ENCODE data around the gene DCC. TPM values are rescaled to one million over a fixed set of nuclear protein-coding genes. Genes with fewer than 3 reads are reported as not detected.

DCC gene
- polyA plus RNA-seq, 1 donor (not counting 4 experiments of a cell fraction or from before 2014, with no cell fraction given) = not detected

GRCh38 chr18:52933356-52933755 is 593.4 kb downstream of the DCC start:
- Histone ChIP-seq H3K9me3 (ENCODE audit: control insufficient read depth, low read depth, low read length) (no peaks in the 10 kb centered on the region), H3K27ac (ENCODE audit: control insufficient read depth, insufficient read depth, low read length) (no peak overlapping the region), H2AFZ (ENCODE audit: control insufficient read depth, low read length) (no peak overlapping the region), H3K9me1 (ENCODE audit: control insufficient read depth, extremely low read depth, insufficient read depth, low read length) (no peaks in the 10 kb centered on the region), H3K36me3 (ENCODE audit: control insufficient read depth in 2 of 2, extremely low read depth in 1 of 2, insufficient read depth in 2 of 2, low read length in 2 of 2) (no peaks in the 10 kb centered on the region), H3K9ac (ENCODE audit: control insufficient read depth, extremely low read depth, insufficient read depth, low read length) (no peak overlapping the region), H3K4me1 (ENCODE audit: control insufficient read depth, extremely low read depth, insufficient read depth, low read length) (no peaks in the 10 kb centered on the region), H3K27me3 (ENCODE audit: control insufficient read depth, extremely low read depth, insufficient read depth, low read length) (no peaks in the 10 kb centered on the region), H3K4me2 (ENCODE audit: control insufficient read depth, extremely low read depth, insufficient read depth, low read depth, low read length) (no peak overlapping the region), H3K4me3 (ENCODE audit: control insufficient read depth in 2 of 3, extremely low read depth in 1 of 3, insufficient read depth in 2 of 3, low read depth in 1 of 3, low read length in 3 of 3) (no peak overlapping the region), H4K20me1 (ENCODE audit: control insufficient read depth, extremely low read depth, insufficient read depth, low read length) (no peaks in the 10 kb centered on the region), H3K79me2 (ENCODE audit: control insufficient read depth, insufficient read depth, low read length) (no peaks in the 10 kb centered on the region)
- DNase-seq (ENCODE audit: low read depth, low spot score) (no peak), FAIRE-seq (no peak)
- TF ChIP-seq CTCF (optimal IDR thresholded peaks at IDR 0.05 in 1 of 3, IDR thresholded peaks at IDR 0.05 in 1 of 3, conservative IDR thresholded peaks at IDR 0.05 in 1 of 3; ENCODE audit: extremely low read depth in 1 of 3, insufficient read depth in 2 of 3, low read length in 3 of 3) (no peak), EZH2 (IDR thresholded peaks at IDR 0.05; ENCODE audit: low read length) (no peak)
- dilution Hi-C loops (cut with MboI; ENCODE audit: extremely low pct_ligation_motif_present, low sequenced_read_pairs) = no loop called here

DNA sequence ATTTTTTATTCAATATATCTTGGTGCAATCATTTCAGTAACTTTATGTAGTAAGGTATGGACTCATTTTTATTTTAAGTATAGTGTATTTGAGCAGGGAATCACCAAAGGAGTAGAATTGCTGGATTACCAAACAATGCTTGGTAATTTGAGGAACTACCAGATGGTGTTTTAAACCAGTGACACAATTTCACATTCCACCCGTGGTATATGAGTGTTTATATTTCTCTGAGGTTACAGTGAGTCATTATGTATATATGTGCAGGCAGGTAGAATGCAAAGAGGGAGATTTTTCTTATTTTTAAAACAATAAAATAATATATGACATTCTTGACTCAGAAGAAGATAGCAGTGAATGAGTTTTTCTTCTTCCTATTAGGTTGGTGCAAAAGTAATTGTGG is 596.9 kb downstream of the DCC start:
- Histone ChIP-seq H3K4me1 (ENCODE audit: control insufficient read depth, extremely low read depth, insufficient read depth, low read length) (no peaks in the 10 kb centered on the region), H2AFZ (ENCODE audit: control insufficient read depth, low read length) (no peak overlapping the region), H3K36me3 (ENCODE audit: control insufficient read depth in 2 of 2, extremely low read depth in 1 of 2, insufficient read depth in 2 of 2, low read length in 2 of 2) (no peaks in the 10 kb centered on the region), H3K27me3 (ENCODE audit: control insufficient read depth, extremely low read depth, insufficient read depth, low read length) (no peaks in the 10 kb centered on the region), H3K9me3 (ENCODE audit: control insufficient read depth, low read depth, low read length) (no peaks in the 10 kb centered on the region), H3K9ac (ENCODE audit: control insufficient read depth, extremely low read depth, insufficient read depth, low read length) (no peak overlapping the region), H3K79me2 (ENCODE audit: control insufficient read depth, insufficient read depth, low read length) (no peaks in the 10 kb centered on the region), H3K27ac (ENCODE audit: control insufficient read depth, insufficient read depth, low read length) (no peak overlapping the region), H3K4me2 (ENCODE audit: control insufficient read depth, extremely low read depth, insufficient read depth, low read depth, low read length) (no peak overlapping the region), H4K20me1 (ENCODE audit: control insufficient read depth, extremely low read depth, insufficient read depth, low read length) (no peaks in the 10 kb centered on the region), H3K4me3 (ENCODE audit: control insufficient read depth in 2 of 3, extremely low read depth in 1 of 3, insufficient read depth in 2 of 3, low read depth in 1 of 3, low read length in 3 of 3) (no peak overlapping the region), H3K9me1 (ENCODE audit: control insufficient read depth, extremely low read depth, insufficient read depth, low read length) (no peaks in the 10 kb centered on the region)
- dilution Hi-C loops (cut with MboI; ENCODE audit: extremely low pct_ligation_motif_present, low sequenced_read_pairs) = no loop called here
- no peak for TF ChIP-seq EZH2 (IDR thresholded peaks at IDR 0.05; ENCODE audit: low read length)
- TF ChIP-seq CTCF (optimal IDR thresholded peaks at IDR 0.05 in 1 of 3, IDR thresholded peaks at IDR 0.05 in 1 of 3, conservative IDR thresholded peaks at IDR 0.05 in 1 of 3; ENCODE audit: extremely low read depth in 1 of 3, insufficient read depth in 2 of 3, low read length in 3 of 3) = no peak
- FAIRE-seq (no peak), DNase-seq (ENCODE audit: low read depth, low spot score) (no peak)

Measured in keratinocyte (primary cell).